HG03558 (cell line): Measurements from ENCODE around the gene SLC24A4.
A peak's percentile ranks its signal among the peaks of the same experiment; 100 is the strongest.

Source experiments
- ATAC-seq: cut with Tn5 transposase; IDR thresholded peaks from one replicate; pipeline ENCODE4 v1.9.1; 2021; ENCODE audit warnings: moderate number of reproducible peaks; ENCODE audit not compliant: unreplicated experiment; ENCODE audit errors: extremely low read depth

Gene SLC24A4

DNA sequence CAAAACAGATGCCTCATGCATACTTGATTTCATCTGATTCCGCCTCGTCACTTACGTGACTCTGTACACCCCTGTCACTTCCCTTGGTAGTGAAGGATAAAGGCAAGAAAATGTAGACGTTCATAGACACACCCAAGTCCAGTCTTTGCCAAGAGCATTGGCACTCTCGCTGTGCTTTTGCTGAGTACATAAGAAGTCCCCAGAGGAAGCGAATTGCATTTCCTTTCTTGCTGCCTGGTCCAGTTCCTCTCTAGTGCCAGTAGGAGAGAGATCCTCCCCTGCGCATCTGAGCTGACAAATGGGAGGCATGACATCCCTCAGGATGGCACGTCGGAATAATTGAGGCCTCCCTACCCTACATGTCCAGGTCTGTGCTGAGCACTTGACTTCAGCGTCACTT lies 169.3 kb downstream of the SLC24A4 start:
- ATAC-seq: no peak

- no peak for ATAC-seq
These were observed 170.1 kb downstream of the SLC24A4 start for GRCh38 chr14:92493024-92493423.

- ATAC-seq: no peak
These were observed 170.5 kb downstream of the SLC24A4 start for GRCh38 chr14:92493492-92493891.

DNA sequence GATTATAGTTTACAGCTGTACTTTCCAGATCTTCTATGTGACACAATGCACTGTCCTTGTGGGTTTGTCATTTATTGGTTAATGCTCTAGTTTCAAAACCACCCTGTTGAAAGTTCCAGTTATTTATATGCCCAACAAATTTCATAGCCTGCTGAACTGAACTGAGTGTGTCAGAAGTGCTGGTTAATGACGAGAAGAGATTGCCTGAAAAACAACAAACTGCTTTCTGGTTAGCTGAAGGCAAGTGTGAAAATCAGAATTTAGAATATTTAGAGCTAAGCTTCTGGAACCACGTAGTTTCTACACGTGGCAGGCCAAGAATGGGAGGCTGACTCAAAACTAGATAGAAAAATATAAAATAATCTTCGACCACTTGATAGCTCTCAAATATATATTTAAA lies 171.5 kb downstream of the SLC24A4 start:
- peak; percentile 49 for ATAC-seq

DNA sequence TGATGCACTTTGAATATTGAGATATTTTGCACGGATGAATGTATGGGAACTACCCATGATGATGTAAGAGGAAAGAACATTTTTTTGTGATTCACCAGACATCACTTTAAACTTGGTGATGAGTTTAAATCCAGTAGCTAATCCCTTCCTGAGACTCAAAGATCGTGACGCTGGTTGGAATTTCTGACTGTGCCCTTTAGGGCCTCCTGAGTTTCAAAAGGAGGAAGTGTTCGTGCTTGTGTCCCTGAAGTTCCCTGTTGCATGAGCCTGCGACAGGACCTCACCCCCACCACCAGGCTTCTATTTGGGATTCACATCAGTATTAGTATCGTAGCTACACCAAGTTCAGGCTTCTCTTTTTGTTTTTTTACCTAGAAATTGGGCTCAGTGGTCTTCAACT lies 172.1 kb downstream of the SLC24A4 start:
- ATAC-seq: no peak

GRCh38 chr14:92496191-92496857 lies 173.4 kb downstream of the SLC24A4 start:
- no peak for ATAC-seq

- ATAC-seq: no peak
These were observed 174.4 kb downstream of the SLC24A4 start for GRCh38 chr14:92497391-92497790.

GRCh38 chr14:92499234-92499633 lies 176.3 kb downstream of the SLC24A4 start:
- no peak for ATAC-seq

- no peak for ATAC-seq
These were observed 177.6 kb downstream of the SLC24A4 start for GRCh38 chr14:92500491-92500941.

GRCh38 chr14:92501891-92502351 lies 179.0 kb downstream of the SLC24A4 start:
- no peak for ATAC-seq

DNA sequence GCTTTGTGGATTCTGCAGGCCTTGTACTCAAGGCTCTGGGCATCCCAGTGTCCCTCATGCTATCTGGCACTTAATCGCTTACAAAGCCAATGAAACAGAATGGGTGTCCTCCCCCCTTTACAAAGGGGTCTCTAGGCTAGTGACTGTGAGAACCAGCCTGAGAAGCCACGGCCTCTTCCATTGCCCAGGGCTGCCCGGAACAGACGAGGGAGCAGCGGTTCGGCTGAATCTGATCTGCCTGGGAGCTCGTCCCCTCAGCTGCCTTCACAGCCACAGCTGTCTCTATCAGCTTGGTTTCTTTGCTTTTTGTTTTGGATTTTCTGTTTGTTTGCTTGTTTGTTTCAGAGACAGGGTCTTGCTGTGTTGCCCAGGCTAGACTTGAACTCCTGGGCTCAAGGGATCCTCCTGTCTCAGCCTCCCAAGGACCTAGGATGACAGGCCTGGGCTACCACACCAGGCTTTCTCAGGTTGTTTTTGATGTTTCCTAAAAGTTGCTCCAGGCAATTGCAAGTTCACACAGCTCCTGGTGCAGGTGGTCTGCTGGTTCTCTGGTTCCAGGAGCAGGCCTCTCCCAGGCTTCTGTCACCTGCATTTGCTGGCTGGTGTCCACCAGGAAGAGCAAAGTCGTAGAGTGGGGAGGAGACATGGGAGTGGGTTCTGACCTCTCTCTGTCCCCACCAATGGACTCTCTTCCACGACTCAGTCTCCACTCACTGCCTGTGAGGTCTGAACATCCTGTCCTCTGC lies 179.7 kb downstream of the SLC24A4 start:
- no peak for ATAC-seq

GRCh38 chr14:92503756-92504491 lies 181.0 kb downstream of the SLC24A4 start:
- ATAC-seq: no peak

DNA sequence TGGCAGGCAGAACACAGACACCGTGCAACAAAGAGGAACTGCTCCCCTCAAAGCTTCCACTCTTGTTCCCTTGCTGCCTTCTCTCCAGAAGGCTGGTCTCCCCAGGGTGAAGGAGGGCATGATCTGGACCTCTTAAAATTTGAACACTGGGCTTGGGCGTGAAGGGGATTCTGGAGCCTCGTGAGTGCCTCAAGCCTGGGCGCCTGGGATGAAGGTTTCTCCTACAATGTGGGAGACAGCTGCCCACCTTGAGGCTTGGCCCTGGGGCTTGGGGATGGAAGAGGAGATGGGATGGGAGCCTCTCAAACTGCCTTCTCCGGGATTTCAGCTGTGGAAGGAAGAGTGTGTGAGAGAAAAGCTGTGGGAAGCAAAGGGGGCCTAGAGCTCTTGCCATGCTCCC lies 182.9 kb downstream of the SLC24A4 start:
- ATAC-seq: no peak

DNA sequence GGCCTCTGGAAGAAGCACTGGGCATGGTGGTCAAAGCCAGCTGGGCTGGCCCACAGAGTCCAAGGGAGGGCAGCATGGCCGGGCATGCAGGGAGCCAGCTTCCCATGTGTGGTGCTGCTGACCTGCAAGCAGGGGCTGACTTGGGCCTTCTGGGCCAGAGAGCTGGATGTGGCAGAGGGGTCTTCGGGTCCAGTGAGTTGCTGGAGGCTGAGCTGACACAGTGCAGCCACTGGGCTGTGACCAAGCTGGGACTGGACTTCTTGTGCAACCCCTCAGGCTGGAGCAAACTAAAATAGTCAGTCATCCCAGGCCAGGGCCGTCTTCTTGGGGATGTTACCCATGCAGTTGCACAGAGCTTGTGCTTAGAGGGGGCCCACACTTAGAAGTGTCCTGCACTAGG lies 183.3 kb downstream of the SLC24A4 start:
- no peak for ATAC-seq

GRCh38 chr14:92507174-92507768 lies 184.3 kb downstream of the SLC24A4 start:
- ATAC-seq: no peak

GRCh38 chr14:92510972-92511371 lies 188.0 kb downstream of the SLC24A4 start:
- no peak for ATAC-seq

- no peak for ATAC-seq
These were observed 188.7 kb downstream of the SLC24A4 start for GRCh38 chr14:92511453-92512238.

GRCh38 chr14:92512807-92513203 lies 189.8 kb downstream of the SLC24A4 start:
- no peak for ATAC-seq

DNA sequence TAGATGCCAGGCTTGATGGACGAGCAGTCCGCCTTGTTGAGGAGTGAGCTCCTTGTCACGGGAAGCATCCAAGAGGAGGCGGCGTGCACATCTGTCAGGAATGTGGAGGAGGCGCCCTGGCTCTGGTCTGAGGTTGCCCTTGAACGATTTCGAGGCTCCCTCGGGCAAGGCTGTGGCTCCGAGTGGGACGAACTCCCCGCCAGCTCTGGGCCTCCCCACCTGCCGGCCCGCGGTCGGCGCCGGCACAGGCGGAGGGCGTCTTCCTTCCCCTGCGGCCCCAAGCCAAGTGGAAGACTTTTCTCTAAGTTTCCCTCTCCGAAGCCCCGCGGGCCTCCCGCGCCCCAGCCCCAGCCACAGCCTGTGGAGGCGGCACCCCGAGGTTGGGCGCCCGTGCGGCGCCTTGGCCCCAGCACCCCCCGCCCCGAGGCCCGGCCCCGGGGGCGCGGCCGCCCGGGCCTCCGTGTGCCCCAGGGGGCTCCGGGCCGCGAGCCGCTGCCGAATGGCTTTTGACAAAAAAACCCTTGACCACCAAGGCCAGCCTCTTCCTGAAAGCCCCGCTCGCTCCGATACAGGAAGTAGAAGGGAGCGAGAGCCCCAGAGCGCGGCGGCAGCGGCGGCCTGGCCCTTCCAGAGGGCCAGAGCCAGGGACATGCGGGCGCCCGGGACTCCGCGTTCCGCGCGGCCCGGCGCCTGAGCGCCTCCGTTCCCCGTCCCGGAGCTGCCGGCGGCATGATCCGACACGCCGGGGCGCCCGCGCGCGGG lies 190.4 kb downstream of the SLC24A4 start, which contains the start of gene RIN3:
Gene RIN3 (plus strand): TSS at position 578 of the 762 bp plus-strand sequence. CDS start 152 bp downstream, at position 730.
- no peak for ATAC-seq
